AG04449 (cell line): Measurements from ENCODE around the gene NTM.
A peak's percentile ranks its signal among the peaks of the same experiment; 100 is the strongest.

Source experiments
- CTCF ChIA-PET: fragments of 350-600 bp; formaldehyde crosslinking; extraction: SDS; loops from one replicate; lab custom pipeline; 2021; ENCODE audit warnings: antibody characterized with exemption; lab: Yijun Ruan, JAX
- POLR2A ChIA-PET: fragments of 400-600, 350-600 bp; formaldehyde crosslinking; extraction: SDS; loops from one replicate; lab custom pipeline; 2020; ENCODE audit warnings: antibody characterized with exemption, inconsistent platforms; lab: Yijun Ruan, JAX
- DNase-seq: peaks from one replicate; pipeline ENCODE4 v3.0.0-alpha.2; 2010; ENCODE audit warnings: low read depth, low spot score
- H3K4me3 ChIP-seq: 2 replicates; pipeline ENCODE4 v1.5.1; 2011; ENCODE audit warnings: low read depth, mild to moderate bottlenecking, control low read depth, low read length
- CTCF ChIP-seq: IDR thresholded peaks from one replicate; pipeline ENCODE4 v1.5.1; 2011; ENCODE audit warnings: mild to moderate bottlenecking, moderate library complexity, low read length, control low read depth, inconsistent platforms; ENCODE audit not compliant: insufficient read depth; ENCODE audit errors: missing control alignments

NTM gene

GRCh38 chr11:132050049-132050448 lies 679.6 kb downstream of the NTM start:
- H3K4me3 ChIP-seq = no peak overlapping the region
- ChIA-PET POLR2A (no interaction called here), CTCF (interaction anchor here (0.6 to 7.7 kb wide), 4 partner anchors 21 to 358 kb away, joined by 3 to 49 read pairs (median 7); no protein-coding TSS in a partner anchor)
- DNase-seq = no peak
- TF ChIP-seq CTCF = no peak

GRCh38 chr11:132050577-132051165 lies 680.3 kb downstream of the NTM start:
- TF ChIP-seq CTCF = no peak
- CTCF ChIA-PET = interaction anchor here (0.6 to 7.7 kb wide), 7 partner anchors 8 to 359 kb away, joined by 3 to 49 read pairs (median 9); no protein-coding TSS in a partner anchor
- H3K4me3 ChIP-seq = no peak overlapping the region
- POLR2A ChIA-PET = interaction anchor here (1.5 kb wide), 1 partner anchor 12 kb away, joined by 3 read pairs; no protein-coding TSS in a partner anchor
- DNase-seq = no peak

GRCh38 chr11:132051704-132052103 lies 681.3 kb downstream of the NTM start:
- no peak overlapping the region for H3K4me3 ChIP-seq
- ChIA-PET POLR2A (interaction anchor here (0.8 to 1.5 kb wide), 3 partner anchors 11 to 141 kb away, joined by 3 to 7 read pairs (median 3); no protein-coding TSS in a partner anchor), CTCF (interaction anchor here (1.0 to 7.7 kb wide), 6 partner anchors 9 to 75 kb away, joined by 3 to 49 read pairs (median 6); no protein-coding TSS in a partner anchor)
- no peak for TF ChIP-seq CTCF
- DNase-seq = no peak

- ChIA-PET CTCF (interaction anchor here (1.0 to 7.7 kb wide), 10 partner anchors 8 to 138 kb away, joined by 3 to 49 read pairs (median 4); no protein-coding TSS in a partner anchor), POLR2A (interaction anchor here (0.7 to 1.5 kb wide), 3 partner anchors 11 to 142 kb away, joined by 3 to 7 read pairs (median 3); no protein-coding TSS in a partner anchor)
- H3K4me3 ChIP-seq = no peak overlapping the region
- no peak for TF ChIP-seq CTCF
- no peak for DNase-seq
These were observed 681.9 kb downstream of the NTM start for GRCh38 chr11:132052342-132052741.

GRCh38 chr11:132052904-132053303 lies 682.5 kb downstream of the NTM start:
- TF ChIP-seq CTCF = no peak
- H3K4me3 ChIP-seq = no peak overlapping the region
- ChIA-PET POLR2A (interaction anchor here (0.7 to 2.7 kb wide), 4 partner anchors 11 to 74 kb away, joined by 3 to 16 read pairs (median 6); no protein-coding TSS in a partner anchor), CTCF (interaction anchor here (1.2 to 7.7 kb wide), 6 partner anchors 8 to 139 kb away, joined by 3 to 49 read pairs (median 7); no protein-coding TSS in a partner anchor)
- no peak for DNase-seq

- CTCF ChIA-PET = interaction anchor here (0.7 to 7.7 kb wide), 7 partner anchors 8 to 187 kb away, joined by 3 to 49 read pairs (median 4); no protein-coding TSS in a partner anchor
- peak; percentile 85 for DNase-seq
- no peak overlapping the region for H3K4me3 ChIP-seq
These were observed 684.4 kb downstream of the NTM start for GRCh38 chr11:132054822-132055221.

More at GRCh38 chr11:132054822-132055221, 684.4 kb downstream of the NTM start:
- no peak for TF ChIP-seq CTCF
- POLR2A ChIA-PET = interaction anchor here (0.7 to 3.3 kb wide), 13 partner anchors 8 to 306 kb away, joined by 3 to 24 read pairs (median 5); no protein-coding TSS in a partner anchor
